ENCODE data around the gene OR1M1.

DNA sequence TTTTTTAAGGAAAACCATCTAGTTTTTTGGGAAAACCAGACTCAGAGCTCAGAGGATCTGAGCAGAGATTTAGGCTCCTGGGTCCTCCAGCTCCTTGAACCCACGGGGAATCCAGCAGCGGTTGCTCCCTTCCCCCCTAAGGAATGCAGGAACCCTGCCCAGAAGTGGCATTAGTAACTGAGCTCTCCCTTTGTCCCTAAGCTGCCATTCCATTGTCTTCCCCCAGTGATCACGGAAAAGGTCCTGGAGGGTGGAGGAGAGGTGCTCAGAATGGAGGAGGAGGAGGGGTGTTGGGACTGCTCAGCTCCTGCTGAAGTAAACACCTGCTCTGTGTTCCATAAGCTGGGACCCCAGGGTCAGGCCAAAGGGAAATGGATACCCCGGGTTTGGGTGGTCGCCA is 16.8 kb upstream of the OR1M1 start:
- TF ChIP-seq CTCF (IDR thresholded peaks at IDR 0.05) = no peak
- no peak for TF ChIP-seq POLR2A (IDR thresholded peaks at IDR 0.05)
